KMS-11 (cell line): ENCODE data around the gene CALCB.

Experiments
- H2AFZ ChIP-seq: fragments of 200-600 bp; sonication (generic); 2 replicates; pipeline ENCODE4 v1.6.1; 2016; ENCODE audit warnings: antibody characterized with exemption, mixed run types, low read depth
- H3K27ac ChIP-seq: fragments of 200-600 bp; sonication (generic); 2 replicates; pipeline ENCODE4 v1.6.1; 2016; ENCODE audit warnings: mild to moderate bottlenecking, mixed run types
- H3K27me3 ChIP-seq: fragments of 200-600 bp; sonication (generic); 2 replicates; pipeline ENCODE4 v1.6.1; 2017; ENCODE audit warnings: mild to moderate bottlenecking, low read depth, mixed run types, moderate library complexity; ENCODE audit not compliant: insufficient read depth
- H3K36me3 ChIP-seq: fragments of 200-600 bp; sonication (generic); 2 replicates; pipeline ENCODE4 v1.6.1; 2017; ENCODE audit warnings: mild to moderate bottlenecking, mixed run types; ENCODE audit not compliant: insufficient read depth
- H3K4me1 ChIP-seq: fragments of 200-600 bp; sonication (generic); 2 replicates; pipeline ENCODE4 v1.6.1; 2016; ENCODE audit warnings: mild to moderate bottlenecking, low read depth, mixed run types; ENCODE audit not compliant: poor library complexity, severe bottlenecking
- H3K4me2 ChIP-seq: fragments of 200-600 bp; sonication (generic); 2 replicates; pipeline ENCODE4 v1.7.0; 2016; ENCODE audit warnings: mild to moderate bottlenecking, mixed run types
- H3K4me3 ChIP-seq: fragments of 200-600 bp; sonication (generic); IDR thresholded peaks from 2 replicates; pipeline ENCODE4 v1.6.1; 2017; ENCODE audit warnings: low read depth, low read length, mixed read lengths; ENCODE audit not compliant: insufficient read depth
- H3K79me2 ChIP-seq: fragments of 200-600 bp; sonication (generic); 2 replicates; pipeline ENCODE4 v1.6.1; 2016; ENCODE audit warnings: low read depth, mixed run types; ENCODE audit not compliant: insufficient read depth
- H3K9ac ChIP-seq: fragments of 200-600 bp; sonication (generic); 2 replicates; pipeline ENCODE4 v1.6.1; 2016; ENCODE audit warnings: mild to moderate bottlenecking, mixed run types
- H4K20me1 ChIP-seq: fragments of 200-600 bp; sonication (generic); 2 replicates; pipeline ENCODE4 v1.6.1; 2016; ENCODE audit warnings: mild to moderate bottlenecking, mixed run types; ENCODE audit not compliant: insufficient read depth
- TF ChIP-seq, protein P1 (sequence below): fragments of 200-600 bp; sonication (generic); conservative IDR thresholded peaks from 2 replicates; pipeline ENCODE4 v1.6.1; 2017; ENCODE audit warnings: low read depth, mild to moderate bottlenecking, antibody characterized with exemption, low read length, moderate library complexity, mixed read lengths

The CALCB gene

DNA sequence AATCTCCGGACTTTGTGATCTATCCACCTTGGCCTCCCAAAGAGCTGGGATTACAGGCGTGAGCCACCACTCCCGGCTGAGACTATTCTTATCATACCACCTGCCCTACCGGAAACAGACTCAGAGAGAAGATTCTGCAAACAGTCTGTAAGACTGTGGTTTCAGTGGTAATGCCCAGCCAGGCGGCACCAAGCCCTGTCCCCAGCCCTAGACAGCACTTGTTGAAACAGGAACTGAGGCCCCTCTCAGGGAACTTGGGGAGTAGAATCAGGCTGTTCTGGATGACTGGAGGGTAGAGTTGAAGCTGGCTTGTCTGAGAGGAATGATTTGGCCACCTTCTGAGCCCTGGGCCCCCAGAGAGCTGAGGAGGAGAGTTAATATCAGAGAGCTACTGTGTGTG lies 40.0 kb downstream of the CALCB start:
- H3K79me2 ChIP-seq: no peaks in the 10 kb centered on the region

DNA sequence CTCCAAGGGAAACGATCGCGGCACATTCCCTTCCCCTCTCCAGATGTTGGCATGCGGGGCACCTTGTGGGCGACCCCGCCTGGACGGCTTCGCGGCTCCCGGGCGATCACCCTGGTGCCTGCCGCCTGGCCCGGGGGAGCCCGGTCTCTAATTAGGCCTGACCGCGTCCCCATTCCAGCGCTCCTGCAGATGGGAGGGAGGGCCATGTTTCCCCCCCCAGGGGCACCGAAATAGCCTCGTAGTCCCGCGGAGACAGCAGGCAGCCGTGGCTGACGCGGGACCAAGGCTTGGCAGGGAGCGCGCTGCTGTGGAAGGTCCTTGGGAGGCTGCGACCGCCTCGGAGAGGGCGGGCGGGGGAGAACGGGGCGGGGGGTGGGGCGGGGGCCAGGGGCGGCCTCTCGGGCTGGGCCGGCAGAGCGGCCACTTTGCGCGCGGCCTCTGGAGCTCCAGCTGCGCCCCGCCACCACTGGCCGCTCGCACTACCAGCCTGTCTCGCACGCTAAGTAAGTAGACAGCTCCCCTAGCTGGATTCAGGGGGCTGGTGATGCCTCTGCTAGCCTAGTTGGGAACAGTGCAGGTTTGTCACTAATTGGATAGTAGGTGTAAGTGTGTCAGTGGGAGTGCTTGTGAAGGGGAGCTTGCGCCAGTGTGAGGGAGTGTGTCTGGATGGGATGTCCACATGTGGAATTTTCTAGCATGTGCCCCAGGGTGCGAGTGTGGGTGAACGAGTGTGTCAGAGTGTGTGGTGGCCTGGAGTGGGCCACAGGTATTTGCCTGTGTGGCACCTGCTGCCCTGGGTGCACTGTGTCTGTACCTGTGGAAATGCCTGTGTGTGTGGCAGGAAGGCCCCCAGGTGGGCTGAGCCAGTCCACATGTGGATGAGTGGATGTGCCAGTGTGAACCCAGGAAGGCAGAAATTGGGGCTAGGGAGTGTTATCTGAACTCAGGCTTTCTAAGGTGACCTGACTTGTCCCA lies 41.4 kb downstream of the CALCB start, which contains the start of gene INSC:
Gene INSC, plus strand, starts transcription at position 423 of the 975 bp plus-strand sequence. CDS start 34,252 bp downstream, outside the sequence.
- Histone ChIP-seq H3K4me3 (no peak within 1 kb of the TSS), H3K4me2 (no peak within 1 kb of the TSS), H2AFZ (no peak within 1 kb of the TSS)

More for the DNA sequence above, 40.0 kb downstream of the CALCB start:
- TF ChIP-seq, protein P1, sequence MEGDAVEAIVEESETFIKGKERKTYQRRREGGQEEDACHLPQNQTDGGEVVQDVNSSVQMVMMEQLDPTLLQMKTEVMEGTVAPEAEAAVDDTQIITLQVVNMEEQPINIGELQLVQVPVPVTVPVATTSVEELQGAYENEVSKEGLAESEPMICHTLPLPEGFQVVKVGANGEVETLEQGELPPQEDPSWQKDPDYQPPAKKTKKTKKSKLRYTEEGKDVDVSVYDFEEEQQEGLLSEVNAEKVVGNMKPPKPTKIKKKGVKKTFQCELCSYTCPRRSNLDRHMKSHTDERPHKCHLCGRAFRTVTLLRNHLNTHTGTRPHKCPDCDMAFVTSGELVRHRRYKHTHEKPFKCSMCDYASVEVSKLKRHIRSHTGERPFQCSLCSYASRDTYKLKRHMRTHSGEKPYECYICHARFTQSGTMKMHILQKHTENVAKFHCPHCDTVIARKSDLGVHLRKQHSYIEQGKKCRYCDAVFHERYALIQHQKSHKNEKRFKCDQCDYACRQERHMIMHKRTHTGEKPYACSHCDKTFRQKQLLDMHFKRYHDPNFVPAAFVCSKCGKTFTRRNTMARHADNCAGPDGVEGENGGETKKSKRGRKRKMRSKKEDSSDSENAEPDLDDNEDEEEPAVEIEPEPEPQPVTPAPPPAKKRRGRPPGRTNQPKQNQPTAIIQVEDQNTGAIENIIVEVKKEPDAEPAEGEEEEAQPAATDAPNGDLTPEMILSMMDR: no peak
- H3K4me3 ChIP-seq: no peak overlapping the region
- no peaks in the 10 kb centered on the region for H4K20me1 ChIP-seq
- no peak overlapping the region for H3K9ac ChIP-seq
- H3K36me3 ChIP-seq: no peaks in the 10 kb centered on the region
- no peaks in the 10 kb centered on the region for H3K27me3 ChIP-seq
- H3K4me1 ChIP-seq: no peaks in the 10 kb centered on the region
- no peak overlapping the region for H2AFZ ChIP-seq
- no peak overlapping the region for H3K27ac ChIP-seq
- H3K4me2 ChIP-seq: no peak overlapping the region

DNA sequence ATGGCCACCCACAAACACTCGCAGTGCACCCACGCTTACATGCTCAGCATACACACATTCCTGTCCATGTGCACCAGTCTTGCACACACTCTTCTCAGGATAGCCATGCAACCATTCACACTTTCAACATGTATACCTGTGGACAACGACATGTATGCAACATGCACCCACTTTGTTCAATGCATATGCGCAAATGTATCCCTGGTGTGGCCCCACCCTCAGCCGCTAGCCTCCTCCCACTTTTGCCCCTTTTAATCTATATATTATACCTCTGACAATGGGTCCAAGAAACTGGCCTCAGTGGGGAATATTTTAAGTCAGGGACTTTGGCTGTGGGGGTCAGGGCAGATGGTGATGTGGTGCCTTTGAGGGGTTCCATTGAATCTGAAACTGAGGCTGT lies 42.3 kb downstream of the CALCB start:
- no peaks in the 10 kb centered on the region for H3K4me1 ChIP-seq
- H3K4me2 ChIP-seq: no peak overlapping the region

More for the DNA sequence above, 41.4 kb downstream of the CALCB start, which contains the start of gene INSC:
- TF ChIP-seq, protein P1: no peak
- Histone ChIP-seq H3K9ac (no peak within 1 kb of the TSS), H3K27me3 (no peaks in the 10 kb centered on the region), H3K79me2 (no peaks in the 10 kb centered on the region), H3K4me1 (no peaks in the 10 kb centered on the region), H3K27ac (no peak within 1 kb of the TSS), H4K20me1 (no peaks in the 10 kb centered on the region), H3K36me3 (no peaks in the 10 kb centered on the region)

DNA sequence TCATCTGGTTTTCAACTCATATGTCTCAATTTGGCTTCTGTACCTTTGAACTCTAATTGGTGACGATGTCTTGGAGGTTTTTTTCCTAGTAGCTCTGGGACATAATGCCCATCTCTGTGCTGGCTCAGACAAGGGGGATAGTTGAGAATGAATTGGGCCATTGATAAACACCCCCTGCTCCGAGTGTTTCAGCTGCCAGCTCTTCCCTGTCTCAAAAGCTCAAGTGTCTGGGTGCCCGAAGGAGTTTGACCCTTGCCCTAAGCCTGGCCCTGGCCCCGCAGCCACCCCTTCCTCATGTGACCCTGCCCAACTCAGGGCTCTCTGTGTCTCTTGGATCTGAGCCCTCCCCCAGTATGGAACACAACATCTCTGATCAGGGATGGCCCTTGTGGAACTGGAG lies 44.4 kb downstream of the CALCB start:
- no peak overlapping the region for H3K27ac ChIP-seq
- no peaks in the 10 kb centered on the region for H4K20me1 ChIP-seq
- H3K9ac ChIP-seq: no peak overlapping the region
- TF ChIP-seq, protein P1: no peak
- no peaks in the 10 kb centered on the region for H3K36me3 ChIP-seq
- H3K4me2 ChIP-seq: no peak overlapping the region
- H2AFZ ChIP-seq: no peak overlapping the region
- H3K4me1 ChIP-seq: no peaks in the 10 kb centered on the region
- H3K79me2 ChIP-seq: no peaks in the 10 kb centered on the region
- H3K4me3 ChIP-seq: no peak overlapping the region
- no peaks in the 10 kb centered on the region for H3K27me3 ChIP-seq

More for the DNA sequence above, 42.3 kb downstream of the CALCB start:
- H4K20me1 ChIP-seq: no peaks in the 10 kb centered on the region
- no peaks in the 10 kb centered on the region for H3K36me3 ChIP-seq
- no peak overlapping the region for H3K27ac ChIP-seq
- H2AFZ ChIP-seq: no peak overlapping the region
- TF ChIP-seq, protein P1: no peak
- no peaks in the 10 kb centered on the region for H3K79me2 ChIP-seq
- H3K4me3 ChIP-seq: no peak overlapping the region
- H3K9ac ChIP-seq: no peak overlapping the region
- no peaks in the 10 kb centered on the region for H3K27me3 ChIP-seq
